BJ (cell line): Measurements from ENCODE around the gene IFIT1. TPM values are rescaled to one million over a fixed set of nuclear protein-coding genes. Genes with fewer than 3 reads are reported as not detected.

ENCODE experiments used
- CTCF ChIA-PET: fragments of 350-600 bp; formaldehyde crosslinking; extraction: SDS; loops from one replicate; lab custom pipeline; 2021; ENCODE audit warnings: antibody characterized with exemption, inconsistent platforms; lab: Yijun Ruan, JAX
- POLR2A ChIA-PET: fragments of 300-600 bp; sonication (Branson Sonifier 250); formaldehyde crosslinking; extraction: SDS; loops from one replicate; lab custom pipeline; 2021; ENCODE audit warnings: antibody characterized with exemption; lab: Charles Lee
- DNase-seq: peaks from one replicate; pipeline ENCODE4 v3.0.0-alpha.2; 2011; ENCODE audit warnings: low read depth
- H3K27me3 ChIP-seq: 2 replicates; pipeline ENCODE4 v1.6.0; 2011; ENCODE audit warnings: low read length; ENCODE audit not compliant: control insufficient read depth, insufficient read depth
- H3K36me3 ChIP-seq: 2 replicates; pipeline ENCODE4 v1.5.1; 2011; ENCODE audit warnings: low read length; ENCODE audit not compliant: control insufficient read depth, insufficient read depth
- H3K4me3 ChIP-seq: 2 replicates; pipeline ENCODE4 v1.5.1; 2011; ENCODE audit warnings: low read depth, mild to moderate bottlenecking, control low read depth, low read length
- CTCF ChIP-seq: IDR thresholded peaks from 2 replicates; pipeline ENCODE4 v1.5.1; 2011; ENCODE audit warnings: low read depth, mild to moderate bottlenecking, control low read depth, inconsistent platforms, low read length, moderate library complexity; ENCODE audit not compliant: insufficient read depth
- polyA plus RNA-seq: library from polyadenylated mRNA; depleted of rRNA; stranded (reverse); fragments of >200 nt; gene quantifications from 2 replicates; pipeline ENCODE4 v1.2.3, GENCODE V29; 2011

Gene IFIT1
- polyA plus RNA-seq, 1 experiment: 25.1 TPM

DNA sequence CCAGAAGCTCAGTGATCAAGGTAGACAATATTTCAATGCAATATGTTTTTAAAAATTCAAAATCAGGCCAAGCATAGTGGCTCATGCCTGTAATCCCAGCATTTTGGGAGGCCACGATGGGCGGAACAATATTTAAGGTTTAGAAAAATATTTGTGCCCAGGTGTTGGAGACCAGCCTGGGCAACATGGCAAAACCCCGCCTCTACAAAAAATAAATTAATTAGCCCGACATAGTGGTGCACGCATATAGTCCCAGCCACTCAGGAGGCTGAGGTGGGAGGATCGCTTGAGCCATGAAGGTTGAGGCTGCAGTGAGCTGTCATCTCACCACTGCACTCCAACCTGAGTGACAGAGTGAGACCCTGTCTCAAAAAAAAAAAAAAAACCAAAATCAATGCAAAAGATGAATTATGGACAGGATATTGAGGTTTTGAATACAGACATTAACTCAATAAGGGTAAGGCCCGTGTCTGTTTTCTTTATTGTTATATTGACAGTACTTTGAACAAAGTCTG is 21.0 kb downstream of the IFIT1 start:
- TF ChIP-seq CTCF: no peak
- H3K27me3 ChIP-seq: no peaks in the 10 kb centered on the region
- H3K4me3 ChIP-seq: peak overlapping the region; percentile 61; the same call in 1 of the 2 replicates
- no peak for DNase-seq
- no peaks in the 10 kb centered on the region for H3K36me3 ChIP-seq
- CTCF ChIA-PET: interaction anchor here (0.7 kb wide), 1 partner anchor 9 kb away, joined by 3 read pairs; no protein-coding TSS in a partner anchor
- POLR2A ChIA-PET: no interaction called here

DNA sequence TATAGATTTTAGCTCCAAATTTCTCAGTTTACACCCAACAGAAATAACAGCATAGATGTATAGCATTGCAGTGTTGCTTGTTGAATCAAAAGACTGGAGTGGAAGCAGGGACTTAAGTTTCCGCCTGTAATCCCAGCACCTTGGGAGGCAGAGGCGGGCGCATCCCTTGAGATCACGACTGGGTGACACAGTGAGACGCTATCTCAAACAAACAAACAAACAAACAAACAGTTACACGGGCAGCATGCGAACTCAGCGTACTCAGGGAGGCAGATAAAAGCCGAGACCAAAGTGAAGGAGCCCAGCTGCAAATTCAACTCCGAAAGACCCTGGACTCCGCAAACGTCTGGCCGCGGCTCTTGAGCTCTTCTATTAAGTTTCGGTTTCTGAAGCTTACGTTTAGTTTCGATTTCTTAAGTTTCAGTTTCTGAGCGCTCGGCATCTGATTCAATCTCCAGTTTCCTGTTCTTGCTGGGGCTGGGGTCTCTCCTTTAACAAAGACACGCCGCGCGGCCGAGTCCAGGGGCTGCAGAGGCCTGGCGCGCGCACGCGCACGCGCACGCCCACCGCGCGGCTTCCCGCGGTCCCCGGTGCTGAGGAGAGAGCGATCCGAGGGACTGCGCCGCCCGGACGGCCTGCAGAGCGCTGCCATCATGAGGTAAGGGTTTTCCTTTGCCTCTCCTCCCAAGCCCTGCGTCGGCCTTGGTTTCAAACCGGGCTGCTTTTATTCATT is 21.9 kb downstream of the IFIT1 start, which contains the start of gene IFIT5:
Gene IFIT5, plus strand, starts transcription at position 423 of the 733 bp plus-strand sequence. Its CDS starts 231 bp downstream, at position 654.
- no peak for TF ChIP-seq CTCF
- Histone ChIP-seq H3K4me3 (peak within 1 kb of the TSS; percentile 61), H3K36me3 (no peaks in the 10 kb centered on the region), H3K27me3 (no peaks in the 10 kb centered on the region)
- POLR2A ChIA-PET: interaction anchor here (1.0 kb wide), 1 partner anchor 179 kb away, joined by 3 read pairs; no protein-coding TSS in a partner anchor
- CTCF ChIA-PET: interaction anchor here (0.7 to 1.4 kb wide), 6 partner anchors 10 to 308 kb away, joined by 3 to 4 read pairs (median 3); no protein-coding TSS in a partner anchor
- DNase-seq: no peak

- no peak for DNase-seq
- peak overlapping the region; percentile 61 for H3K4me3 ChIP-seq
- CTCF ChIA-PET: interaction anchor here (0.7 to 1.4 kb wide), 8 partner anchors 9 to 451 kb away, joined by 3 to 4 read pairs (median 3); no protein-coding TSS in a partner anchor
- no peak; the same call in 1 of the 2 replicates for TF ChIP-seq CTCF
- POLR2A ChIA-PET: interaction anchor here (1.0 kb wide), 1 partner anchor 180 kb away, joined by 3 read pairs; no protein-coding TSS in a partner anchor
- H3K36me3 ChIP-seq: no peaks in the 10 kb centered on the region
- H3K27me3 ChIP-seq: no peaks in the 10 kb centered on the region
Observed at GRCh38 chr10:89414879-89415821, 22.7 kb downstream of the IFIT1 start.

DNA sequence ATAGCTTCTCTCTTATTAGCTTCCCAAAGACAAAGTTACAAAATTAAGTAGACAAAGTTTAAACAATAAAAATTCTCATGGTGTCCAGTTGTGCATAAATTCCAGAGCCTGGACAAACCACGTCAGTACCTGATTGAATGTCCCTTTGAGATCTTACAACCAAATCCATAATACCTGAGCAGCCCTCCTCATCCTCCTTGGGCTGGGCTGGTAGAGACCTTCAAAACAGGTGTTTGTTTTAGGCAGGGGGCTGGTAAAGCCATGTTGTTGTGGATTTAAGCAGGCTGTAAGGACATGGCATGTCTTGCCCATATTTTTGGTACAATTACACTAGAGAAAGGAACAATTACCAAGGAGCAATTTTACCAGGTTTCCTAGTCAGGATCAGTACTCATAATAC is 24.0 kb downstream of the IFIT1 start:
- no peak for TF ChIP-seq CTCF
- Histone ChIP-seq H3K4me3 (no peak overlapping the region), H3K27me3 (no peaks in the 10 kb centered on the region), H3K36me3 (no peaks in the 10 kb centered on the region)
- ChIA-PET POLR2A (no interaction called here), CTCF (interaction anchor here (0.7 to 1.2 kb wide), 2 partner anchors 47 to 122 kb away, joined by 3 read pairs; no protein-coding TSS in a partner anchor)
- no peak for DNase-seq
